SK-N-SH treated with all-trans-retinoic acid at 6 μM for 48 hours (cell line): ENCODE results near the gene SLC6A3.

Source experiments
- ATAC-seq: fragments of 200-7000 bp; cut with Tn5 transposase; 3 replicates; pipeline ENCODE4 v1.9.1; 2020; ENCODE audit warnings: mild to moderate bottlenecking, moderate library complexity
- ARNTL ChIP-seq: fragments of 450-650 bp; formaldehyde crosslinking; IDR thresholded peaks from 2 replicates; pipeline ENCODE4 v1.5.0; 2020; ENCODE audit warnings: low read depth, mild to moderate bottlenecking, moderate library complexity, borderline replicate concordance
- BACH2 ChIP-seq: fragments of 250-450 bp; sonication (Bioruptor Pico); IDR thresholded peaks from 2 replicates; pipeline ENCODE4 v1.9.0; 2021; ENCODE audit warnings: mild to moderate bottlenecking, borderline replicate concordance
- CSDC2 ChIP-seq: fragments of 250-450 bp; sonication (Bioruptor Pico); IDR thresholded peaks from 2 replicates; pipeline ENCODE4 v1.5.0; 2020; ENCODE audit warnings: mild to moderate bottlenecking, moderate library complexity
- ESRRG ChIP-seq: fragments of 250-450 bp; sonication (Bioruptor Pico); IDR thresholded peaks from 2 replicates; pipeline ENCODE4 v1.6.1; 2021; ENCODE audit warnings: mild to moderate bottlenecking
- ISL1 ChIP-seq: fragments of 250-450 bp; sonication (Bioruptor Pico); IDR thresholded peaks from 2 replicates; pipeline ENCODE4 v2.1.2; 2022; ENCODE audit warnings: mild to moderate bottlenecking, moderate library complexity
- OSR1 ChIP-seq: fragments of 250-450 bp; sonication (Bioruptor Pico); IDR thresholded peaks from 2 replicates; pipeline ENCODE4 v1.8.0; 2022; ENCODE audit warnings: moderate library complexity, mild to moderate bottlenecking, inconsistent platforms
- PATZ1 ChIP-seq: fragments of 250-450 bp; sonication (Bioruptor Pico); IDR thresholded peaks from 2 replicates; pipeline ENCODE4 v1.8.0; 2020; ENCODE audit warnings: mild to moderate bottlenecking, moderate library complexity, borderline replicate concordance
- PPARA ChIP-seq: fragments of 250-450 bp; sonication (Bioruptor Pico); IDR thresholded peaks from 2 replicates; pipeline ENCODE4 v1.5.0; 2020; ENCODE audit warnings: mild to moderate bottlenecking, borderline replicate concordance
- RARB ChIP-seq: fragments of 250-450 bp; sonication (Bioruptor Pico); IDR thresholded peaks from 2 replicates; pipeline ENCODE4 v1.8.0; 2021; ENCODE audit warnings: mild to moderate bottlenecking, moderate library complexity
- SNAI2 ChIP-seq: fragments of 250-450 bp; sonication (Bioruptor Pico); IDR thresholded peaks from 2 replicates; pipeline ENCODE4 v1.5.0; 2020; ENCODE audit warnings: mild to moderate bottlenecking, moderate library complexity
- TCF4 ChIP-seq: fragments of 250-450 bp; sonication (Bioruptor Pico); IDR thresholded peaks from 2 replicates; pipeline ENCODE4 v1.8.0; 2021; ENCODE audit warnings: mild to moderate bottlenecking, moderate library complexity, borderline replicate concordance
- TSHZ2 ChIP-seq: fragments of 250-450 bp; sonication (Bioruptor Pico); IDR thresholded peaks from 2 replicates; pipeline ENCODE4 v1.5.0; 2020; ENCODE audit warnings: mild to moderate bottlenecking, moderate library complexity
- ZC3H10 ChIP-seq: fragments of 250-450 bp; sonication (Bioruptor Pico); IDR thresholded peaks from 2 replicates; pipeline ENCODE4 v1.5.1; 2021; ENCODE audit warnings: mild to moderate bottlenecking, moderate library complexity
- ZFP3 ChIP-seq: fragments of 250-450 bp; sonication (Bioruptor Pico); IDR thresholded peaks from 2 replicates; pipeline ENCODE4 v1.5.0; 2020; ENCODE audit warnings: mild to moderate bottlenecking, moderate library complexity
- ZFP30 ChIP-seq: fragments of 450-650 bp; formaldehyde crosslinking; IDR thresholded peaks from 2 replicates; pipeline ENCODE4 v1.5.0; 2022; ENCODE audit warnings: mild to moderate bottlenecking, moderate library complexity
- ZNF565 ChIP-seq: fragments of 450-650 bp; formaldehyde crosslinking; conservative IDR thresholded peaks from 2 replicates; pipeline ENCODE4 v1.5.0; 2020; ENCODE audit warnings: low read depth, mild to moderate bottlenecking, moderate library complexity
- ZNF70 ChIP-seq: fragments of 450-650 bp; formaldehyde crosslinking; IDR thresholded peaks from 2 replicates; pipeline ENCODE4 v1.5.0; 2020; ENCODE audit warnings: mild to moderate bottlenecking, moderate library complexity
- ZNF8 ChIP-seq: fragments of 450-650 bp; formaldehyde crosslinking; IDR thresholded peaks from 2 replicates; pipeline ENCODE4 v1.5.0; 2020; ENCODE audit warnings: mild to moderate bottlenecking, moderate library complexity
- TF ChIP-seq, protein P1 (sequence below): fragments of 250-450 bp; sonication (Bioruptor Pico); IDR thresholded peaks from 2 replicates; pipeline ENCODE4 v1.8.0; 2021; ENCODE audit warnings: low read depth, mild to moderate bottlenecking, moderate library complexity, borderline replicate concordance
- TF ChIP-seq, protein P2 (sequence below): fragments of 250-450 bp; sonication (Bioruptor Pico); IDR thresholded peaks from 2 replicates; pipeline ENCODE4 v1.5.1; 2020; ENCODE audit warnings: low read depth, mild to moderate bottlenecking, moderate library complexity
- TF ChIP-seq, protein P3 (sequence below): fragments of 250-450 bp; sonication (Bioruptor Pico); IDR thresholded peaks from 2 replicates; pipeline ENCODE4 v1.5.1; 2021; ENCODE audit warnings: mild to moderate bottlenecking, moderate library complexity

SLC6A3 gene

DNA sequence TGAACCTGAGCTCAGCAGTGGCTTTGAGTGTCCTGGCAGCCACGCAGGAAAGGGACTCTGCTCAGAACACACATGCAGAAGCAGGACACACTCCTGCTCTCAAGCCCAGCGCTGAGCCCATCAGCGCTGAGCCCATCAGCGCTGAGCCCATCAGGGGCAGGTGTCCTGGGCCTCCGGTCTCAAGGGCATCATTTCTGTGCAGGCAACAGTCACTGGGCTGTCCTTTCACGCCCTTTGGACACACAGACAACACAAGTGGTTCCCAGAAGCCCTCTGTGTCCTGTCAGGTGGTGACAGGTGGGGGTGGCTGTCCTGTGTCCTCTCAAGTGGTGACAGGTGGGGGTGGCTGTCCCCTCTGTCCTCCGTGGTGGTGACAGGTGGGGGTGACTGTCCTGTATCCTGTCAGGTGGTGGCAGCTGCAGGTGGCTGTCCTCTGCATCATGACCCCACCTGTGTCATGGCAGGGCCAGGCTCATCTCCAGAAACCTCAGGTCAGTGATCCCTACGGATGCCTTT is 61.3 kb downstream of the SLC6A3 start:
- TF ChIP-seq ARNTL (CRISPR knock-in tag): no peak
- TF ChIP-seq ESRRG (CRISPR knock-in tag): no peak
- TF ChIP-seq PATZ1: no peak
- no peak for TF ChIP-seq CSDC2 (CRISPR knock-in tag)
- no peak for TF ChIP-seq BACH2 (CRISPR knock-in tag)
- TF ChIP-seq ZFP3 (CRISPR knock-in tag): no peak
- TF ChIP-seq, protein P1, sequence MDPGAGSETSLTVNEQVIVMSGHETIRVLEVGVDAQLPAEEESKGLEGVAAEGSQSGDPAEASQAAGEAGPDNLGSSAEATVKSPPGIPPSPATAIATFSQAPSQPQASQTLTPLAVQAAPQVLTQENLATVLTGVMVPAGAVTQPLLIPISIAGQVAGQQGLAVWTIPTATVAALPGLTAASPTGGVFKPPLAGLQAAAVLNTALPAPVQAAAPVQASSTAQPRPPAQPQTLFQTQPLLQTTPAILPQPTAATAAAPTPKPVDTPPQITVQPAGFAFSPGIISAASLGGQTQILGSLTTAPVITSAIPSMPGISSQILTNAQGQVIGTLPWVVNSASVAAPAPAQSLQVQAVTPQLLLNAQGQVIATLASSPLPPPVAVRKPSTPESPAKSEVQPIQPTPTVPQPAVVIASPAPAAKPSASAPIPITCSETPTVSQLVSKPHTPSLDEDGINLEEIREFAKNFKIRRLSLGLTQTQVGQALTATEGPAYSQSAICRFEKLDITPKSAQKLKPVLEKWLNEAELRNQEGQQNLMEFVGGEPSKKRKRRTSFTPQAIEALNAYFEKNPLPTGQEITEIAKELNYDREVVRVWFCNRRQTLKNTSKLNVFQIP (CRISPR knock-in tag): no peak
- no peak for TF ChIP-seq TSHZ2
- TF ChIP-seq OSR1 (CRISPR knock-in tag): no peak
- no peak for TF ChIP-seq ZC3H10 (CRISPR knock-in tag)
- TF ChIP-seq ZNF565 (CRISPR knock-in tag): no peak
- no peak for TF ChIP-seq ZNF70 (CRISPR knock-in tag)
- TF ChIP-seq RARB: no peak
- no peak for ATAC-seq

DNA sequence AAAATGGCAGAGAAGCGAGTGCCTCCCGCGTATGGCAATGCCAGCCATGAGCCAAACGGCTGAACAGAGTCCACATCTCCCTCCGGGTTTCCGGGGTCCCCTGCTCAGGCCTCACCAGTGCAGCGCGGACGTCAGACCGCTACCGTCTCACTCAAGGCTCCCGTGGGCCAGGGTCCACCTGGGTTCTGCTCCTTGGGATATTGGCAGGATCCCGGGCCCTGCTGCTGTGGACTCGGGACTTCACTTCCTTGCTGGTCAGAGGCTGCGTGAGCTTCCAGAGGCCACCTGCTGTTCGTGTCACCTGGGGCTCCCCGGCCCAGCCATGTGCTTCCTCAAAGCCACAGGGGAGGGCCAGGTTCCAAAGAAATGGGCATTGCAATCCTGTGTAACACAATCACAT is 61.9 kb downstream of the SLC6A3 start:
- TF ChIP-seq ZNF8 (CRISPR knock-in tag) (no peak), ZNF565 (CRISPR knock-in tag) (no peak), TCF4 (no peak), ZC3H10 (CRISPR knock-in tag) (no peak), TSHZ2 (no peak), ESRRG (CRISPR knock-in tag) (no peak), PATZ1 (no peak)
- TF ChIP-seq, protein P2, sequence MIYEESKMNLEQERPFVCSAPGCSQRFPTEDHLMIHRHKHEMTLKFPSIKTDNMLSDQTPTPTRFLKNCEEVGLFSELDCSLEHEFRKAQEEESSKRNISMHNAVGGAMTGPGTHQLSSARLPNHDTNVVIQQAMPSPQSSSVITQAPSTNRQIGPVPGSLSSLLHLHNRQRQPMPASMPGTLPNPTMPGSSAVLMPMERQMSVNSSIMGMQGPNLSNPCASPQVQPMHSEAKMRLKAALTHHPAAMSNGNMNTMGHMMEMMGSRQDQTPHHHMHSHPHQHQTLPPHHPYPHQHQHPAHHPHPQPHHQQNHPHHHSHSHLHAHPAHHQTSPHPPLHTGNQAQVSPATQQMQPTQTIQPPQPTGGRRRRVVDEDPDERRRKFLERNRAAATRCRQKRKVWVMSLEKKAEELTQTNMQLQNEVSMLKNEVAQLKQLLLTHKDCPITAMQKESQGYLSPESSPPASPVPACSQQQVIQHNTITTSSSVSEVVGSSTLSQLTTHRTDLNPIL (CRISPR knock-in tag): no peak
- ATAC-seq: no peak

DNA sequence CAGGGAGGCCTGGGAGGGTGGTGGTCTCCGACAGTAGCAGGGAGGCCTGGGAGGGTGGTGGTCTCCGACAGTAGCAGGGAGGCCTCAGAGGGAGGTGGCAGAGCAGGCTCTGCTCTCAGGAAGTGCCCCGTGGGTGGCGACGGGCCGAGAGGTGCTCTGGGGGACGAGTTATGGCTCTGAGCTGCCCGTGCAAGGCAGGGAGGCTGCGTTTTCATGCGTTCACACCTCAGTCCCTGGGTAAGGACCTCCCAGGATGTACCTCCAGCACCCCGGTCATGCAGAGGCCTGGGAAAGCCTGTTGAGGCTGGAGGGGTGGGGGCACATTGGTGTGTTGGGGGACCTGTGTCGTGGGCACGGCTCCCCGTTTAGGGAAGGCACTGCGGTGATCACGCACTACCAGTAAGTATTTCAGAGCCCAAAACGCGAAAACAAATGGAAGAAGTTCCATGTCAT is 63.0 kb downstream of the SLC6A3 start:
- ATAC-seq: no peak
- TF ChIP-seq ZFP30 (CRISPR knock-in tag): no peak
- TF ChIP-seq ZNF565 (CRISPR knock-in tag): no peak
- no peak for TF ChIP-seq ZFP3 (CRISPR knock-in tag)
- TF ChIP-seq OSR1 (CRISPR knock-in tag): no peak
- TF ChIP-seq PPARA (CRISPR knock-in tag): no peak
- TF ChIP-seq TCF4: no peak
- TF ChIP-seq, protein P3, sequence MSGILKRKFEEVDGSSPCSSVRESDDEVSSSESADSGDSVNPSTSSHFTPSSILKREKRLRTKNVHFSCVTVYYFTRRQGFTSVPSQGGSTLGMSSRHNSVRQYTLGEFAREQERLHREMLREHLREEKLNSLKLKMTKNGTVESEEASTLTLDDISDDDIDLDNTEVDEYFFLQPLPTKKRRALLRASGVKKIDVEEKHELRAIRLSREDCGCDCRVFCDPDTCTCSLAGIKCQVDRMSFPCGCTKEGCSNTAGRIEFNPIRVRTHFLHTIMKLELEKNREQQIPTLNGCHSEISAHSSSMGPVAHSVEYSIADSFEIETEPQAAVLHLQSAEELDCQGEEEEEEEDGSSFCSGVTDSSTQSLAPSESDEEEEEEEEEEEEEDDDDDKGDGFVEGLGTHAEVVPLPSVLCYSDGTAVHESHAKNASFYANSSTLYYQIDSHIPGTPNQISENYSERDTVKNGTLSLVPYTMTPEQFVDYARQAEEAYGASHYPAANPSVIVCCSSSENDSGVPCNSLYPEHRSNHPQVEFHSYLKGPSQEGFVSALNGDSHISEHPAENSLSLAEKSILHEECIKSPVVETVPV (CRISPR knock-in tag): no peak
- no peak for TF ChIP-seq SNAI2 (CRISPR knock-in tag)
- no peak for TF ChIP-seq ISL1 (CRISPR knock-in tag)
